SU-DHL-6 (cell line): ENCODE results near the gene CROCC.

Experiments
- CTCF ChIP-seq: fragments of 200-600 bp; sonication (generic); IDR thresholded peaks from one replicate; pipeline ENCODE4 v1.5.1; 2017; ENCODE audit warnings: antibody characterized with exemption, mild to moderate bottlenecking, low read length, moderate library complexity; ENCODE audit not compliant: insufficient read depth, poor library complexity, severe bottlenecking
- EZH2phosphoT487 ChIP-seq: fragments of 200-600 bp; sonication (generic), shearing (Covaris generic); conservative IDR thresholded peaks from 2 replicates; pipeline ENCODE4 v1.6.1; 2018; ENCODE audit warnings: mild to moderate bottlenecking, antibody characterized with exemption, low read length, moderate library complexity, mixed read lengths

GRCh38 chr1:16970132-16970910 is 48.6 kb downstream of the CROCC start:
- TF ChIP-seq CTCF (no peak), EZH2phosphoT487 (no peak)
